HG02610 (cell line): ENCODE data around the gene CCL8.

Experiments used
- ATAC-seq: cut with Tn5 transposase; IDR thresholded peaks from one replicate; pipeline ENCODE4 v1.9.1; 2021; ENCODE audit warnings: mild to moderate bottlenecking, moderate library complexity; ENCODE audit not compliant: unreplicated experiment

CCL8 gene

DNA sequence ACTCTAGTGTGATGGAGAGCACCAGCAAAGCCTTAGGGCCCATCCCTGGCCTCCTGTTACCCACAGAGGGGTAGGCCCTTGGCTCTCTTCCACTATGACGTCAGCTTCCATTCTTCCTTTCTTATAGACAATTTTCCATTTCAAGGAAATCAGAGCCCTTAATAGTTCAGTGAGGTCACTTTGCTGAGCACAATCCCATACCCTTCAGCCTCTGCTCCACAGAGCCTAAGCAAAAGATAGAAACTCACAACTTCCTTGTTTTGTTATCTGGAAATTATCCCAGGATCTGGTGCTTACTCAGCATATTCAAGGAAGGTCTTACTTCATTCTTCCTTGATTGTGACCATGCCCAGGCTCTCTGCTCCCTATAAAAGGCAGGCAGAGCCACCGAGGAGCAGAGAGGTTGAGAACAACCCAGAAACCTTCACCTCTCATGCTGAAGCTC, at the start of gene CCL8:
TSS of gene CCL8 (plus strand) at position 397 of the 445 bp plus-strand sequence. CDS start 67 bp downstream, outside the sequence.
- no peak for ATAC-seq

DNA sequence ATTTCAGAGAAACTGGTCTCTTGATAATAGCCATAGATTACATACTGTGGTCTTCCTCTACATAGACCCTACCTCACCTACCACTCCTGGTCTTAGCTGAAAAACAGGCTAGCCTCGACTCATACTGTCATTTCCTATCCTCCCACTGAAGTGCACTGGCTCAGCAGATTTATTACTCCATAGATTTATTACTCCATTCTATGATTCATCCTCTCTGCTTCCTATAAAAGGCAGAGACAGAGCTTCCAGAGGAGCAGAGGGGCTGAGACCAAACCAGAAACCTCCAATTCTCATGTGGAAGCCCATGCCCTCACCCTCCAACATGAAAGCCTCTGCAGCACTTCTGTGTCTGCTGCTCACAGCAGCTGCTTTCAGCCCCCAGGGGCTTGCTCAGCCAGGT, 49.3 kb upstream of the CCL8 start, which contains the start of gene CCL7:
TSS of gene CCL7 (plus strand) at position 253 of the 400 bp plus-strand sequence. CDS start at position 323, 70 bp downstream.
- ATAC-seq: no peak

DNA sequence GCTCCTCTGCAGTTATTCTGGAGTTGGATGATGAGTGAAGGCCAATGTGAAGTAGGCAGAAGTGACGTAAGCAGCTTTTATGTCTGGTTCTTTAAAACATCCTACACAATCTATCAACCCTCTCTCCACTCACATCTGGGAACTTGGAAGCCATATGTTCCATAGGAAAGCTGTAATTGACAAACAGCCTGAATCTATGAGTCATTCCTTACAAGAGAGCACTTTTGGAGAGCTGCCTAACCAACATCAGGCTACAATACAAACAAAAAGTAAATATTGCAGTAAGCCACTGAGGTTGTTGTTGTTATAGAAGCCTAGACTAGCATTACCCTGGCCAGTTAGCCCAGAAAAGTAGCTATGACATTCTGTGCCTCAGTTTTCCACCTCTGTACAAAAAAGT, 43.4 kb upstream of the CCL8 start:
- no peak for ATAC-seq

DNA sequence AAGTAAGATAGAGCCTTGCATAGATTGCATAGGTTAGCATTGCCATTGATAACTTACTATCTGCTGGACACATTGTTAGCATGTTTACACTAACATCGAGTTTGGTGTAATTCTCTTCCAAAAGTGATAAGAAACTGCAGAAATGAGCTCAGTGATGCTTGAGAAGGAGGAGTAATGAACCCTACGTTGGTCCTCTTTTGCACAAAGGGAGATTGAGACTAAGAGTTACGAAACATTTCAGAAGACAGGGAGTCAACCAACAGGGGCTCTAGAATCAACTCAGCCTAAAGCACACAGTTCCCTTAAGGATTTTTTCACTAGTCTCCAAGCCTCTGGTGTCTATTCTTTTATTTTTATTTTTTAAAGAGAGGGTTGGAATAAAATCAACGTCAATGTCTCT, 42.4 kb upstream of the CCL8 start:
- no peak for ATAC-seq

DNA sequence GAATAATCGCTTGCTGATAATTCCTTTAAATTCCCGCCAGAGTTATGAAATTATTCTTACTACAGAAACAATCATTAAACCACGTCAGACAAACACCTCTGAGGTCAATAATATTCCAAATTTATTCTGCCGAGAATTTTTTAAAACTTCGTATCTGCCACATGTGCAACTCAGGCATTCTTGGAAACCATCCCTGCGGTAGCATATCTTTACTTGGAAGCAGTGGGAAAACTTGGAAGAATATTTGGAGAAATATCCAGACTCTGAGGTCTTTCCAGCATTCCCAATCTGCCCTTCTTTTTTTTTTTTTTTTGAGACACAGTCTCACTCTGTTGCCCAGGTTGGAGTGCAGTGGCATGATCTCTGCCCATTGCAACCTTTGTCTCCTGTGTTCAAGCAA, 35.7 kb upstream of the CCL8 start:
- ATAC-seq: no peak

DNA sequence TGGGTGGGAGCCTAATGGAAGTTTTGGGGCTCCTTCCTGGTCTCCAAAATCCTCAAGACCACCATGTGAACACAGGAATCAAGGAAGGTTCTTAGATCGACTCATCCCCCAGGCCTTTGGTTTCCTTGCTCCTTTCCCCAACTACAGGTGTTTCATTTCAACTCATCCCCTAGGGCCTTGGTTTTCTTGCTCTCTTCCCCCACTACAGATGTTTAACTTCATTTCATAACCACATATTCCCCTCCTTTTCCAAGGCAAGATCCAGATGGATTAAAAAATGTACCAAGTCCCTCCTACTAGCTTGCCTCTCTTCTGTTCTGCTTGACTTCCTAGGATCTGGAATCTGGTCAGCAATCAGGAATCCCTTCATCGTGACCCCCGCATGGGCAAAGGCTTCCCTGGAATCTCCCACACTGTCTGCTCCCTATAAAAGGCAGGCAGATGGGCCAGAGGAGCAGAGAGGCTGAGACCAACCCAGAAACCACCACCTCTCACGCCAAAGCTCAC, 33.9 kb upstream of the CCL8 start, which contains the start of gene CCL11:
TSS of gene CCL11 (plus strand) at position 457 of the 507 bp plus-strand sequence. CDS start 67 bp downstream, outside the sequence.
- ATAC-seq: no peak

DNA sequence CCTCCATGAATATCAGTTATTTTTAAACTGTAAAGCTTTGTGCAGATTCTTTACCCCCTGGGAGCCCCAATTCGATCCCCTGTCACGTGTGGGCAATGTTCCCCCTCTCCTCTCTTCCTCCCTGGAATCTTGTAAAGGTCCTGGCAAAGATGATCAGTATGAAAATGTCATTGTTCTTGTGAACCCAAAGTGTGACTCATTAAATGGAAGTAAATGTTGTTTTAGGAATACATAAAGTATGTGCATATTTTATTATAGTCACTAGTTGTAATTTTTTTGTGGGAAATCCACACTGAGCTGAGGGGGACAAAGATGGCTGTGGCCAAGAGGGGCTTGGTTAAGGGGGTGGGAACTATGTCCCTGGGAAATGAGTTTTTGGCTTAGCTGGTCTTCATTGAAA, 31.4 kb upstream of the CCL8 start:
- no peak for ATAC-seq

DNA sequence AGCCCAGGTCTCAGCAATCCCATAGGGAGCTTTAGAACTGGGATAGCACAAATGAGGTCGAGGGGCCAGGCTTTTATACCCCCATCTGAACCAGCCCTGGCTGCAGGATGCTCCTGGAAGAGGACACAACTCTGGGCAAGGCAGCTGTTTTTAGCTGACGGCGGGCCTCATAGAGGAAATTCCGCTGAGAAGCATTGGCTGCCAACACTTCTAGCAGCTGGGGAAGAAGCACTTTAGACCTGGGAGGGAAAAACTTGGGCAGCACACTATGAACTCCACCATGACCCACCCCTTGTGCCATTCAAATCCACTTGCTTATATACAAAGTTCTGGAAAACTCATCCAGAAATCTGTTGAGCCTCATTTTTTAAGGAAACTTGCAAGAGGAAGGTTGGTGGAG, 28.6 kb upstream of the CCL8 start:
- no peak for ATAC-seq

DNA sequence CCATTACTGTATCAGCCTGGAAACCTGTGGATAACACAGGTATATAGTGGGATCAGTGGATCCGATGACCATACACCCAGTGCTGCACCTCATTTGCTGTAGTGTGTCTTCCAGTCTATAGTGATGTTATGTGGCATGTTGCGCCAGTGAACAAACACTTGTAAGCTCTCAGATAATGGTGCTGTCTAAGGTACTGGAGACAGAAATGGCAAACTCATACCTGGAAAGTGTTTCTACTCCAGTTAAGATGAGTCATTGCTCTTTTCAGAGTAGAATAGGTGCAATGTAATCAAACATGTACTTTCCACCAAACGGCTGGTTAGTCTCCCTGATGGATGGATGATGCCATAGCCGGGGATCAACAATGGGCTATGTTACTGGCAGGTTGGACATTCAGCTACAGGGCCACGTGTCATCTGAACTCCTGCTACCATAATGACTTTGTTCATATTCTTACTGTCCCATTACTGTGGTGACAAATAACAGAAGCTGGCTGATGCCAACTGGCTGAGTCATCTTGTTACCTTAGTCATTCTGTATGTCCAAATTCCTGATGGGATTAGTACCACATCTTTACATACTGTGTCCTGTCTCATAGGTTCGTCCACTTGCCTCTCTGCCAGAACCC, 27.4 kb upstream of the CCL8 start:
- no peak for ATAC-seq

DNA sequence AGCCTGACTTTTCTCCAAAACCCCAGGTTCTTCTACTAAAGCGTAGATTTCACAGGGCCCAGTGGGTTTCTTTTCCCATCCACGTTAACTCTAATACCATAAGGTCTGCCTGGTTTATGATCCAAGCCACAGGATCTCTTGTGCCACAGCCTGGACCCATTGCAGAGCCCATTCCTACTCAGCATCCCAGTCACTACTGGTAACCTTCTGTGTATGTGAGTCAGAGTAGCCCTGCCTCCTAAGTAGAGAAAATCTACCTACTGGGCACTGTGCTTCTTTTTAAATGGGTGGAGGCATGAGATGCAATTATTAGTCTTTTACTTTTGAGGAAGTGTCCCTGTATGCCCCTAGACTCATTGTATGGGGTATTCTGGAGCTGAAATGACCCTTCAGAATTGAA, 20.2 kb upstream of the CCL8 start:
- no peak for ATAC-seq

DNA sequence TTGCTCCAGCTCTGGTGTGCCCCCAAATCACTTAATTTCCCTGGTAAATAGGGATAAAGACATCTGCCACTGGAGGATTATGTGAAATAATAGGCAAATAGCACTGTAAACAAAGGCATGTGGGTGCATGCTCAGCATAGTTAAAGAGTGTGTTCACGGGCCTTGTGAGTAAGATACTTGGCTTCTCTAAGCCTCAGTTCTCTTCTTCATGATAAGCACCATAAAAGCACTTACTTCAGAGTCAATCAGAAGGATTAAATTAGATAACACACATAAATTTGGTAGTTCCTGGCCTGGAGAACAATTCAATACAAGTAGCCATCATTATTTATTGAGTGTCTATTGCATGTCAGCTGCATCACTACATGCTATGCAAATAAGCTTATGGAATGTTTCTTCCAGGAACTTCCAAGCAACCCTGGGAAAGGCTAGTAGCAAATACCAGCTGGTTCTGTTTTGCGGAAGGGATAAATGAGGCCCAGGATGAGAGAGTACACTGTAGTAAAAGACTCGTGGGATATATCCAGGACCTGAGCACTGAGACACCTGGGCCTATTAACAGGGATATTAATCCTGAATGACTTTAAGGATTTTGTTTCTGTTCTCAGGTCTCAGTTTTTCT, 19.2 kb upstream of the CCL8 start:
- no peak for ATAC-seq

DNA sequence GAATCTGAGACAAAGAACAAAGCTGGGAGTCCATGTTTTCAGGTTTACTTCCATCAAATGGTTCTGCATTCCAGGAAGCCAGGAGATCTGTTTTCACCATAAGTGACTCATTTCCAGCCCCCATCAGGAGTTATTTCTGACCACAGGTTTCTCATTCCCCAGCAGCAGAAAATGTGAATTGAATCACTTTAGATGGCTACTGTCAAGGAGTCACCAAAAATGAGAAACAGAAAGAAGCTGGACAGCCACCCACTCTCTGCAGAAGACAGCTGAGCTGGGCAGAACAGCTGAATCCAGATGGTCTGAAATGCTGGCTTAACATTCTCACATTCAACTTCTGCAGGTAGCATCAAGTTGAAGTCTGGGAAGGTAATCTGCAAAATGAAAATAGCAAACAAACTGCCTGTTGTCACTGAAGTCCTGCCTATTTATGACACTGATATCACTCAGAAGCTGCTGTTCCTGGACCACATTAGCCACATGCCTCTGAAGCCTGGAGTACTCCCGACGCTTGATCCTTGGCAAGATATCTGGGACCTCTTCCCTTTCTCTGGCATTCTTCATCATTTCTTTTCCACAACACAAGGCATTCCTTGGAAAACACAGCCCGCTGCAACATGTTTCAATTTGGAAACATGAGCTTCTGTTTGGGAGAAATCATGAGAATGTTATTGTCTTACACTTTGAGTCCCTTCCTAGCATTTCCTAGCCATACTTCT, 18.4 kb upstream of the CCL8 start:
- ATAC-seq: no peak

DNA sequence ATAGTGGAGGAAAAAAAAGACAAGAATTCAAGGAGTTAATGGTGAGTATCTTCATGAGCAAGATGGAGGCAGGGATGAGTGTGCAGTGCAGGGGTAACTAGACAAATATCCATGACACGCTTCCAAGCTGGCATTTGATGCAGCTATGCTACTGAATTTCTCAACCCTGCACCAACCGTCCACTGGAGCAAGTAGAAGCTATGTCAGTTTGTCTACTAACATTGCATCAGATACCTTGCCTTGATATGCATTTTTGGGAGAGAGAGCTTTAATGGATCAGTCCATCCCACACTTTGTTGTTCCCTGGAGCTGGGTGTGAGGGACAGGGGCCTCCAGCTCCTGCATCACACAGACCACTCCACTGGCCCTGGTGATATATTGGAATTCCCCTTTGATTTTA, 17.2 kb upstream of the CCL8 start:
- no peak for ATAC-seq

DNA sequence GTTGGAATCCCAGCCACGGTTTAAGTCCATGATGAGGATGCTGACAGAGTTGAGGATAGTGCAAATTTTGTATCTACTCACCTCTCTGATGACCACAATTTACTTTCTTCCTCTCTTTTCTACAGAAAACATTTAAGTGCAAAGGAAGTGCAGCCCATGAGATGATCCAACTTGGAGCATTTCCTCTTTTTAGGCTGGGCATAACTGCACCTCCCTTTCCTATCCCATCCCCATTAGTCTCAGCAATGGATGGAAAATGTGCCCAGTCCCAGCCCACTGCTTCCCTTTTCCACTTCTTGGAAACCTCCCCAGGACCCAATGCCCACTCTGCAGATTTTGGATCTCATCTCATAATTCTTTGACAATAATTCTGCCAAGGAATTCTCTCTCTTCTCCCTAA, 16.6 kb upstream of the CCL8 start:
- no peak for ATAC-seq

DNA sequence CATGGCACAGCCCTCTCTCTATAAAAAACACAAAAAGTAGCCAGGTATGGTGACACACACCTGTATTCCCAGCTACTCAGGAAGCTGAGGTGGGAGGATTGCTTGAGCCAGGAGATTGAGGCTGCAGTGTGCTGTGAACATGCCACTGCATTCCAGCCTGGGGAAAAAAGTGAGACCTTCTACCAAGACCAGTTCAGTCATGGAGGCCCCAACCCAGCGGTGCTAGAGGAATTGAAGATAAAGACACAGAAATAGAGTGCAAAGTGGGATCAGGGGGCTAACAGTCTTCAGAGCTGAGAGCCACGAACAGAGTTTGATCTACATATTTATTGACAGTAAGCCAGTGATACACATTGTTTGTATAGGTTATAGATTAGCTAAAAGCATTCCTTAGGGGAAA, 15.6 kb upstream of the CCL8 start:
- ATAC-seq: no peak

DNA sequence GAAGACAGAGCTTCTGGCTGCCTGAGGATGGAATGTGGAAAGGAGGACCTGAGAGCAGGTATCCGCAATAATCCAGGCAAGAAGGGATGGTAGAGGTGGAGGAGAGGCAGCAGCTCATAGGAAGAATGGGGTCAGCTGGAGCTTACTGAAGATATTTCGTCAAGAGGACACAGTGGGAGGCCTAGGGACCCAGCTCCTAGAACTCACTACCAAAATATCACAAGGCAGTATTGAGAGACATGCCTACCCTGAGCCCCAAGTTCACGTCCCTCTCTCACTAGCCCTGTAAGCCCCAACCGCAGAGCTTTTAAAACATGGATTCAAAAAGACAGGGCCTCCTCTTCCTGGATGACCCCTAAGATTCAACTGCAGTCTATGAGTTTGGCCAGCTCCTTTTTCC, 14.2 kb upstream of the CCL8 start:
- no peak for ATAC-seq

DNA sequence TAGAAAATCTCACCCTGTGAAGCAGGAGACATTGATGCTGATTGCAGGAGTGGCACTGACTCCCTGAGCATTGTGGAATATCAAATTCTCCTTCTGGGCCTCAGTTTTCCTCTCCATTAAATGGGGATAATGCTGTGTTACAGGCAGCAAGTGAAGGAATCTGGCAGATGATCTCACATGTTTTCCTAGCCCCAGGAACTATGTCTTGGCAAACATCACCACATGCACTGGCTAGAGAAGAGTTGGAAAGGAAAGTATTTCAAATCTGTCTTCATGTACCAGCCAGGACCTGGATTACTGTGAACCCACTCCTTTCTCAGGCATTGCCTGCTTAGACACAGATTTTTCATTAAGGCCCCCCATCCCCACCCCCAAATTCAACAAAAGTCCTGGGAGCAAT, 13.6 kb upstream of the CCL8 start:
- no peak for ATAC-seq

DNA sequence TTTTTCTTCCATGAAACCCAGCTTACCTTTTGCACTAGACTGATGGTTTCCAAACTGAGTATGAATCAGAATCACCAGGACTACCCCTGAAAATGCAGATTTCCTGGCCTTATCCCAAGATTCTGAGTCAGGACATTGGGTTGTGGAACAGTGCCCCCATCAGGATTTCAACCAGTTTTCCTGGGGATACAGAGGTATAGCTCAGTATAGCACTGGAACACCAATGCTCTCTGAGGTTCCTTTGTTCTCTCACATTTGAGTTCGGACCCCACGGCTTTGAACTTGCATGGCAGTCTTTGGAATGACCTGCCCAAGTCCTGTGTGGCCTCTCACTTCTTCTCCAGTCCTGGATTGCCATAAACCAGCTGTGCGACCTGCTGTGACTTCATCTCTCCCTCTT, 12.8 kb upstream of the CCL8 start:
- no peak for ATAC-seq

DNA sequence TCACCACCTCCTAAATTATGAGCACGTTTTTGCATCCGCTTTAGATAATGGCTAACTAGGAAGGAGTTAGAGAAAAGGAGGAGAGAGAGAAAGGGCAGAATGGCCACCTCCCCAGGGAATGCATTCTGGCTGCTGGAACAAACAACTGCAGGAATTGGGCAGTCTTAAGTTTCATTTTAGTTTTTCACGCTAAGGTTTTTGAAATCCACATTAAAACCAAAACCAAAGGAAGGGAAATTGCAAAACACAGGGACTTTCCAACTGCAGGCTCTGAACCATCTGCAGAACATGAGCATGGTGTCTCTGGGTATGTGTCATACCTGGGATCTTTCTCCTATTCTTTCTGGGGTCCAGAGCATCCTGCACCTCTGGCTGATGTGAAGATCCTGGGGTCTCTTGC, 12.1 kb upstream of the CCL8 start:
- no peak for ATAC-seq

DNA sequence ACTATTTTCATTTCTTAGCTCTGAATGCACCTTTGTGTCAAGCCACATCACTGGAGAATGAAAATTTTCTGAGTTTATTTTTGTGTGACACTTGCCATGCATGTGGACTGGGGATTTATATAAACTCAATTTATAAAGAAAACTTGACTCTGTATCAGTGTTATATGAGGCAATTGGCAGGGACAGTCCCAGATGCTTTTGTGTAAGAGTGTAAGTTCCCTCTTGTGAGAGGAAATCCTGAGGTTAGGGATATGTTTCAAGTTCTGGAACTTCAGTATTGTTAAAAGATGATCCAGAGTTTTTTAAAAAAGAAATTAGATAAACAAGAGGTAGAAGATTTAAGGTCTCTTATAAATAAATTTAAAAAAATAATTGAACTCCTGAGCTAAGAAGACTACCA, 10.9 kb upstream of the CCL8 start:
- no peak for ATAC-seq

DNA sequence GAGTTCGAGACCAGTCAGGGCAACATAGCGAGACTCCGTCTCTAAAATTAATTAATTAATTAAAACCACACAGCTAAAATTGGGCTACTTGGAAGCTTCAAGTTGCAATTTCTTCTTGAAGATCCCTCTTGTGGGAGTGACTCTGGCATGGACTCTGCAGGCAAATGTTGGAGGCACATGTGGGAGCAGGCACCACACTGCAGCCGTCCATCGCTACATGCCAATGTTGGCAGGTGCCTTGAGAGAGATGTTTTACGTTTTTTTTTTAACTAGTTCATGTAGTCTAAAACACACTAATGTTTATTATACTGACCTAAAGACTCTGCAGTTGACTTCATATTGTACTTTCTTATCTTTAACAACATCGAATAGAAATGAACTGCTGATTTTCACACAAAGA, 7.9 kb upstream of the CCL8 start:
- ATAC-seq: no peak

DNA sequence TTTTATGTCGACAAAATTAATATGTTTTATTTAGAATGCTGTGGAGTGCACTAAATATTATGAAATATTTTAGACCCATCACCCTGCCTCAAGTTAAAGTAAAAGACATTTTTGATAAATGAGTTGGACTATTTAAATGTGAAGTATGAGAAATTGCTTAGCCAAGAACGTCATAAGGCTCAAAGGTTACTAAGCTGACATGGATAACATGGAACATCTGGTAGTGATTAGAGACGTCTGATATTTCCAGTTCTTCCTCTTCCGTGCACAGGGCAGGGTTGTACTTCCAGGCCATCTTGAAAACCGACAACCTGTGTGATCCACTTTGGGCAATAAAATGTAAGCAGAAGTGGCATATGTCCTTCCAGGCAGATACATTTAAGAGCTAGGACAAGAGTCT, 7.2 kb upstream of the CCL8 start:
- ATAC-seq: no peak
